Ishikawa (cell line): ENCODE results near the gene AGAP3.

Experiments
- CEBPB ChIP-seq: IDR thresholded peaks from 2 replicates; pipeline ENCODE4 v1.6.1; 2012
- CREB1 ChIP-seq: IDR thresholded peaks from 2 replicates; pipeline ENCODE4 v1.6.1; 2012; ENCODE audit warnings: low read depth
- EGR1 ChIP-seq: IDR thresholded peaks from 2 replicates; pipeline ENCODE4 v1.6.1; 2012
- EP300 ChIP-seq: IDR thresholded peaks from 2 replicates; pipeline ENCODE4 v1.6.1; 2012; ENCODE audit warnings: borderline replicate concordance
- FOXM1 ChIP-seq: IDR thresholded peaks from 2 replicates; pipeline ENCODE4 v1.6.1; 2012; ENCODE audit warnings: low read depth, borderline replicate concordance
- MAX ChIP-seq: IDR thresholded peaks from 2 replicates; pipeline ENCODE4 v1.6.1; 2012
- NFIC ChIP-seq: IDR thresholded peaks from 2 replicates; pipeline ENCODE4 v1.6.1; 2012
- RAD21 ChIP-seq: IDR thresholded peaks from 2 replicates; pipeline ENCODE4 v1.6.1; 2012; ENCODE audit warnings: low read depth
- REST ChIP-seq: IDR thresholded peaks from 2 replicates; pipeline ENCODE4 v1.6.1; 2012; ENCODE audit warnings: low read depth, mild to moderate bottlenecking
- TAF1 ChIP-seq: IDR thresholded peaks from 2 replicates; pipeline ENCODE4 v1.6.1; 2012; ENCODE audit warnings: low read depth, mild to moderate bottlenecking
- TCF12 ChIP-seq: IDR thresholded peaks from 2 replicates; pipeline ENCODE4 v1.6.1; 2012; ENCODE audit warnings: low read depth
- TEAD4 ChIP-seq: IDR thresholded peaks from 2 replicates; pipeline ENCODE4 v1.6.1; 2012
- USF1 ChIP-seq: IDR thresholded peaks from 2 replicates; pipeline ENCODE4 v1.6.1; 2012
- ZBTB7A ChIP-seq: IDR thresholded peaks from 2 replicates; pipeline ENCODE4 v1.6.1; 2012; ENCODE audit warnings: low read depth

The AGAP3 gene

GRCh38 chr7:151053096-151053495 lies 33.2 kb upstream of the AGAP3 start:
- no peak for TF ChIP-seq USF1
- no peak for TF ChIP-seq EGR1
- TF ChIP-seq CEBPB, result no peak
- no peak for TF ChIP-seq ZBTB7A
- no peak for TF ChIP-seq RAD21

- no peak for TF ChIP-seq CREB1
- no peak for TF ChIP-seq TAF1
- no peak for TF ChIP-seq FOXM1
- no peak for TF ChIP-seq CEBPB
- no peak for TF ChIP-seq TEAD4
- TF ChIP-seq USF1, result no peak
- TF ChIP-seq TCF12, result no peak
- no peak for TF ChIP-seq ZBTB7A
- no peak for TF ChIP-seq REST
- TF ChIP-seq MAX, result no peak
Observed at GRCh38 chr7:151053751-151054150, 32.5 kb upstream of the AGAP3 start.

GRCh38 chr7:151056283-151056665 lies 30.0 kb upstream of the AGAP3 start:
- TF ChIP-seq RAD21 (no peak), CREB1 (no peak), TAF1 (no peak), REST (no peak)

- TF ChIP-seq TCF12 (no peak), CEBPB (no peak), FOXM1 (no peak), MAX (no peak), REST (no peak), EP300 (no peak), TEAD4 (no peak), USF1 (no peak), ZBTB7A (no peak), EGR1 (no peak)
Observed at GRCh38 chr7:151056666-151057505, 29.4 kb upstream of the AGAP3 start.

- TF ChIP-seq RAD21 (no peak), NFIC (no peak), TCF12 (no peak), ZBTB7A (no peak), CEBPB (no peak), EGR1 (no peak), FOXM1 (no peak)
Observed at GRCh38 chr7:151057506-151057988, 28.7 kb upstream of the AGAP3 start, which contains the start of gene CDK5. Gene CDK5, minus strand, starts transcription at chr7:151057897. Its CDS starts 49 bp downstream, at chr7:151057848.
